NCI-H1930 (cell line): Measurements from ENCODE around the gene ANO2.

Experiments
- DNase-seq, 2 experiments: peaks; one replicate each; lab custom pipeline; 2025; lab: John Stamatoyannopoulos, UW

The ANO2 gene

GRCh38 chr12:5945071-5946008, at the start of gene ANO2:
Gene ANO2 (minus strand): TSS chr12:5945259. CDS start chr12:5945217, 42 bp downstream.
- no peak for DNase-seq

GRCh38 chr12:5989621-5990020, 44.6 kb upstream of the ANO2 start:
- no peak for DNase-seq

- DNase-seq = peak; percentile 30 to 67
These were observed 43.6 kb upstream of the ANO2 start for GRCh38 chr12:5988659-5989116.

GRCh38 chr12:5988088-5988487, 43.0 kb upstream of the ANO2 start:
- no peak for DNase-seq

- no peak for DNase-seq
These were observed 42.5 kb upstream of the ANO2 start for GRCh38 chr12:5987573-5987972.

GRCh38 chr12:5985471-5985870, 40.4 kb upstream of the ANO2 start:
- no peak for DNase-seq

- no peak for DNase-seq
These were observed 39.8 kb upstream of the ANO2 start for GRCh38 chr12:5984873-5985272.

GRCh38 chr12:5982106-5982505, 37.0 kb upstream of the ANO2 start:
- no peak for DNase-seq

- DNase-seq = no peak
These were observed 32.5 kb upstream of the ANO2 start for GRCh38 chr12:5977556-5977955.

GRCh38 chr12:5976711-5977110, 31.7 kb upstream of the ANO2 start:
- DNase-seq = no peak

GRCh38 chr12:5976196-5976595, 31.1 kb upstream of the ANO2 start:
- DNase-seq = no peak

GRCh38 chr12:5973461-5974115, 28.5 kb upstream of the ANO2 start:
- DNase-seq = no peak

GRCh38 chr12:5972387-5972786, 27.3 kb upstream of the ANO2 start:
- no peak for DNase-seq

GRCh38 chr12:5971194-5971850, 26.3 kb upstream of the ANO2 start:
- no peak for DNase-seq

GRCh38 chr12:5969974-5970690, 25.1 kb upstream of the ANO2 start:
- DNase-seq = no peak

GRCh38 chr12:5969156-5969973, 24.3 kb upstream of the ANO2 start:
- DNase-seq = no peak

- no peak for DNase-seq
These were observed 22.8 kb upstream of the ANO2 start for GRCh38 chr12:5967645-5968415.

GRCh38 chr12:5966486-5967095, 21.5 kb upstream of the ANO2 start:
- DNase-seq = no peak

GRCh38 chr12:5965950-5966383, 20.9 kb upstream of the ANO2 start:
- peak; percentile 27 to 71 for DNase-seq
